ENCODE measurements around the gene LTB4R2.

- TF ChIP-seq EZH2 (IDR thresholded peaks at IDR 0.05; ENCODE audit: insufficient read depth, poor library complexity, severe bottlenecking): no peak
- no peak for TF ChIP-seq EZH2phosphoT487 (IDR thresholded peaks at IDR 0.05; ENCODE audit: insufficient read depth, low read depth)
Measured at GRCh38 chr14:24281636-24282035, 28.3 kb upstream of the LTB4R2 start.
